Occipital lobe (tissue), 2 donors: ENCODE measurements around the gene PRR23C. TPM values are rescaled to one million over a fixed set of nuclear protein-coding genes. Genes with fewer than 3 reads are reported as not detected.

Experiments used
- DNase-seq: peaks from one replicate; lab custom pipeline; 2025; lab: John Stamatoyannopoulos, UW
- total RNA-seq: library from RNA; depleted of rRNA; stranded (reverse); fragments of >200 nt; gene quantifications from one replicate; pipeline ENCODE4 v1.2.3, GENCODE V29; 2014

The PRR23C gene
- total RNA-seq, 1 donor from 2014 or later: not detected

GRCh38 chr3:139005356-139005993 lies 39.2 kb downstream of the PRR23C start:
- no peak for DNase-seq

GRCh38 chr3:138995706-138996105 lies 49.0 kb downstream of the PRR23C start:
- no peak for DNase-seq

Other genes with a start within 250 kb of the PRR23C start
- gene PIK3CB, start 210.0 kb downstream of the PRR23C start, total RNA-seq: 39.3 TPM
- gene FOXL2, start 97.8 kb downstream of the PRR23C start, total RNA-seq: not detected
- 0.16 TPM for gene FOXL2NB, start 97.7 kb downstream of the PRR23C start, total RNA-seq
- not detected for gene PRR23A, start 38.6 kb downstream of the PRR23C start, total RNA-seq
- not detected for gene PRR23B, start 24.0 kb downstream of the PRR23C start, total RNA-seq